Spleen (tissue), 3 donors: ENCODE measurements around the gene TMEM207.

Source experiments
- POLR2A ChIP-seq, 3 donors: fragments of 450-650 bp; IDR thresholded peaks; one replicate each; pipeline ENCODE4 v1.5.1; 2017; ENCODE audit warnings: antibody characterized with exemption in 3 of 3, mild to moderate bottlenecking in 1 of 3
- POLR2AphosphoS5 ChIP-seq, 3 donors: sonication (generic); formaldehyde crosslinking; IDR thresholded peaks; one replicate each; pipeline ENCODE4 v1.5.1; 2017; ENCODE audit warnings: antibody characterized with exemption in 3 of 3

GRCh38 chr3:190388703-190389102 is 61.0 kb downstream of the TMEM207 start:
- TF ChIP-seq POLR2AphosphoS5 (IDR thresholded peaks at IDR 0.05) (no peak), POLR2A (IDR thresholded peaks at IDR 0.05) (no peak)
